Mesodermal cell (in vitro differentiated cells): ENCODE data around the gene MBOAT1.

Source experiments
- H3K27ac ChIP-seq: 2 replicates; pipeline ENCODE4 v1.7.0; 2013; ENCODE audit warnings: mild to moderate bottlenecking, low read depth, low read length, moderate library complexity; ENCODE audit not compliant: severe bottlenecking
- H3K36me3 ChIP-seq: 2 replicates; pipeline ENCODE4 v1.7.1; 2013; ENCODE audit warnings: mild to moderate bottlenecking, low read length, moderate library complexity; ENCODE audit not compliant: control insufficient read depth, insufficient read depth
- H3K4me1 ChIP-seq: one replicate; pipeline ENCODE4 v1.7.1; 2013; ENCODE audit warnings: mild to moderate bottlenecking, low read length; ENCODE audit not compliant: insufficient read depth, control insufficient read depth, poor library complexity, severe bottlenecking
- H3K4me3 ChIP-seq: 2 replicates; pipeline ENCODE4 v1.7.0; 2013; ENCODE audit warnings: low read length, control low read depth, mild to moderate bottlenecking; ENCODE audit not compliant: insufficient read depth, poor library complexity, severe bottlenecking; ENCODE audit errors: extremely low read depth
- H3K9me3 ChIP-seq: 2 replicates; pipeline ENCODE4 v1.7.1; 2013; ENCODE audit warnings: mild to moderate bottlenecking, low read length, moderate library complexity; ENCODE audit not compliant: control insufficient read depth
- WGBS, 2 experiments: methylation state at CpG; one replicate each; pipeline ENCODE4 v1.1.5; 2013; ENCODE audit warnings: missing lambda C conversion rate in 2 of 2; ENCODE audit not compliant: insufficient coverage in 2 of 2; 5-methylcytosine and 5-hydroxymethylcytosine counted together

Gene MBOAT1

DNA sequence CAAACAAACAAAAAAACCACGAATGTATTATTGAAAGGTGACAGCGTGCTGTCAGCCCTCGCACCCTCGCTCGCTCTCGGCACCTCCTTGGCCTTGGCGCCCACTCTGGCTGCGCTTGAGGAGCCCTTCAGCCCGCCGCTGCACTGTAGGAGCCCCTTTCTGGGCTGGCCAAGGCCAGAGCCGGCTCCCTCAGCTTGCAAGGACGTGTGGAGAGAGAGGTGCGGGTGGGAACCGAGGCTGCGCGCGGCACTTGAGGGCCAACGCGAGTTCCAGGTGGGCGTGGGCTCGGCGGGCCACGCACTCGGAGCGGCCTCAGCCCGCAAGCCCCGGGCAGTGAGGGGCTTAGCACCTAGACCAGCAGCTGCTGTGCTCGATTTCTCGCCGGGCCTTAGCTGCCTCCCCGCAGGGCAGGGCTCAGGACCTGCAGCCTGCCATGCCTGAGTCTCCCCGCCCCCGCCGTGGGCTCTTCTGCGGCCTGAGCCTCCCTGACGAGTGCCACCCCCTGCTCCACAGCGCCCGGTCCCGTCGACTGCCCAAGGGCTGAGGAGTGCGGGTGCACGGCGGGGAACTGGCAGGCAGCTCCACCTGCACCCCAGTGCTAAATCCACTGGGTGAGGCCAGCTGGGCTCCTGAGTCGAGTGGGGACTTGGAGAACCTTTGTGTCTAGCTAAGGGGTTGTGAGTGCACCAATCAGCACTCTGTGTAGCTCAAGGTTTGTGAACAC, 20.9 kb upstream of the MBOAT1 start:
- no peaks in the 10 kb centered on the region for H3K4me1 ChIP-seq
- no peak overlapping the region for H3K4me3 ChIP-seq
- 94 to 96% methylated on average over 29 to 43 of the region's 44 CpGs for WGBS, 2 experiments
- no peaks in the 10 kb centered on the region for H3K36me3 ChIP-seq
- H3K27ac ChIP-seq = no peak overlapping the region
- no peaks in the 10 kb centered on the region for H3K9me3 ChIP-seq

DNA sequence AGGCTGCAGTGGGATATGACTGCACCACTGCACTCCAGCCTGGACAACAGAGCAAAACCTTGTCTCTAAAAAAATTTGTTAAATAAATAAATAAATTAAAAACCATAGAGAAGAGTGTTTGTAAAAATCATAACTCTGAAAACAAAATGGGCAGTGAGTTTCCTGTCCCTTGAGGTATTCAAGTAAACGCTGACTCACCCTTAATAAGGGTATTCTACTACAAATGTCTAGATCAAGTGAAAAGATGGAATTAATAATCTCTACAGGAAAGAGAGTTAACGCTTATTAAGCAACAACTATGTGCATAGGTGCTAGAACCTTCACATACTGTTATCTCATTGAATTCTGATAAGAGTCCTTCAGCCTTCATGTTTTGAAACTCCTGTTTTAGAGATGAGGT, 19.9 kb upstream of the MBOAT1 start:
- Histone ChIP-seq H3K4me3 (no peak overlapping the region), H3K27ac (no peak overlapping the region), H3K36me3 (no peaks in the 10 kb centered on the region), H3K4me1 (no peaks in the 10 kb centered on the region), H3K9me3 (no peaks in the 10 kb centered on the region)
- WGBS, 2 experiments = no CpG with 5 or more reads among the region's 2 CpGs

- Histone ChIP-seq H3K36me3 (no peaks in the 10 kb centered on the region), H3K9me3 (no peaks in the 10 kb centered on the region)
- 100% methylated on average over 2 to 3 of the region's 4 CpGs for WGBS, 2 experiments
Measured at GRCh38 chr6:20230401-20231119, 18.3 kb upstream of the MBOAT1 start.

GRCh38 chr6:20229881-20230280, 17.6 kb upstream of the MBOAT1 start:
- Histone ChIP-seq H3K27ac (no peak overlapping the region), H3K4me1 (no peaks in the 10 kb centered on the region), H3K36me3 (no peaks in the 10 kb centered on the region), H3K4me3 (no peak overlapping the region), H3K9me3 (no peaks in the 10 kb centered on the region)
- 93 to 100% methylated on average over 2 to 3 of the region's 4 CpGs for WGBS, 2 experiments

More at GRCh38 chr6:20230401-20231119, 18.3 kb upstream of the MBOAT1 start:
- no peak overlapping the region for H3K4me3 ChIP-seq
- H3K27ac ChIP-seq = no peak overlapping the region
- no peaks in the 10 kb centered on the region for H3K4me1 ChIP-seq

DNA sequence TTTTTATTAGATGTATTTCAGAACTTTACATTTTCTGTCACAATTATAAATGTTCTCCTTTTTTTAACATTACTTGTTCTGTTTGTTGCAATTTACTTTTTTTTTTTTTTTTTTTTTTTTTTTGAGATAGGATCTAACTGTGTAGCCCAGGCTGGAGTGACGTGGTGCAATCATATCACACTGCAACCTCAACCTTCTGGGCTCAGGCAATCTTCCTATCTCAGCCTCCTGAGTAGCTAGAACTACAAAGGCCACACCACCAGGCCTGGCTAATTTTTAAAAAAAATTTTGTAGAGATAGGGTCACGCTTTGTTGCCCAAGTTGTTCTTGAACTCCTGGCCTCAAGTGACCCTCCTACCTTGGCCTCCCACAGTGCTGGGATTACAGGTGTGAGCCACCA, 15.1 kb upstream of the MBOAT1 start:
- H3K9me3 ChIP-seq = no peaks in the 10 kb centered on the region
- no peak overlapping the region for H3K4me3 ChIP-seq
- no peaks in the 10 kb centered on the region for H3K4me1 ChIP-seq
- no peaks in the 10 kb centered on the region for H3K36me3 ChIP-seq
- WGBS, 2 experiments = 100% methylated on average over 1 of the region's 2 CpGs; no CpG with 5 or more reads in 1 of the 2 experiments
- H3K27ac ChIP-seq = no peak overlapping the region

GRCh38 chr6:20223141-20223540, 10.9 kb upstream of the MBOAT1 start:
- no peak overlapping the region for H3K4me3 ChIP-seq
- no peak overlapping the region for H3K27ac ChIP-seq
- no peaks in the 10 kb centered on the region for H3K4me1 ChIP-seq
- H3K9me3 ChIP-seq = no peaks in the 10 kb centered on the region
- no peaks in the 10 kb centered on the region for H3K36me3 ChIP-seq
- WGBS, 2 experiments = 88% methylated on average over 1 of the region's 1 CpG; no CpG with 5 or more reads in 1 of the 2 experiments

DNA sequence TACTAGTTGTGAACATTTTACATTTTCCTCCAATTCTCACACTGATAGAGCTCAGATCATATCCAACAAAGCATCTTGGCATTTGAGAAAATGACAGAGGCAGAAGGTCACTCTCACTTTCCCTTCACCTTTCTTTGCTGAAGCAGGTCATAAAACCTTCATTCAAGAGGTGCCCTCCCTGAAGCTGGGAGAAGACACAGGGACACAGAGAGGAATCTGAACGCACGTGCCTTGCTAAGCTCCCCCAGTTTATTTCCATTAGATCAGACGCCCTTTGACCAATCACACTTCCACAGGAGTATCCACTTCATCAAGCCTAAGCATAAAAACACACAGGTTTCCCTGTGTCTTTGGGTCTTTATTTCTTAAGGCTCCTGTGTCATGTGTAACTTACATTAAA, 9.2 kb upstream of the MBOAT1 start:
- no peak overlapping the region for H3K4me3 ChIP-seq
- H3K36me3 ChIP-seq = no peaks in the 10 kb centered on the region
- no peaks in the 10 kb centered on the region for H3K4me1 ChIP-seq
- H3K27ac ChIP-seq = no peak overlapping the region
- H3K9me3 ChIP-seq = no peaks in the 10 kb centered on the region
- WGBS, 2 experiments = 58 to 80% methylated on average over 1 to 2 of the region's 3 CpGs

DNA sequence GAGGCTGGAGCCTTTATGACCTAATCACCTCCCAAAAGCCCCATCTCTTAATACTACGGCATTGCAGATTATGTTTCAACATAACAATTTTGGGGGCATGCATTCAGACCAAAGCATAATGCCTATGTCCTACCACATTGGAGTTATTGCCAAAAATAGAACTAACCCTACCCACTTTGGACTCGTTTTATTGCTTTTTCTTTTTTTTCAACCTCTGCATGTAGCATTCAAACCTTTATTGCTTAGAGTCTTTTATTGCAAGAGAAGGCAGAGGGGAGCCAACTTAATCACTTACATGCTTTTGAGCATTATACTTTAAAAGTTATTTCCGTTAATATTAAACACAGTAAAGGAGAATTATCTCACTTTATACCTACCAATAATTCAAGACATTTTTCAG, 8.1 kb upstream of the MBOAT1 start:
- Histone ChIP-seq H3K36me3 (no peaks in the 10 kb centered on the region), H3K27ac (no peak overlapping the region), H3K4me1 (no peaks in the 10 kb centered on the region), H3K9me3 (no peaks in the 10 kb centered on the region), H3K4me3 (no peak overlapping the region)
- 74 to 100% methylated on average over 2 of the region's 3 CpGs for WGBS, 2 experiments

- Histone ChIP-seq H3K9me3 (no peaks in the 10 kb centered on the region), H3K27ac (no peak overlapping the region), H3K36me3 (no peaks in the 10 kb centered on the region), H3K4me1 (no peaks in the 10 kb centered on the region), H3K4me3 (no peak overlapping the region)
- no CpG with 5 or more reads among the region's 2 CpGs for WGBS, 2 experiments
Measured at GRCh38 chr6:20217891-20218290, 5.6 kb upstream of the MBOAT1 start.

GRCh38 chr6:20217324-20217855, 5.1 kb upstream of the MBOAT1 start:
- WGBS, 2 experiments = 88 to 90% methylated on average over 1 of the region's 5 CpGs

DNA sequence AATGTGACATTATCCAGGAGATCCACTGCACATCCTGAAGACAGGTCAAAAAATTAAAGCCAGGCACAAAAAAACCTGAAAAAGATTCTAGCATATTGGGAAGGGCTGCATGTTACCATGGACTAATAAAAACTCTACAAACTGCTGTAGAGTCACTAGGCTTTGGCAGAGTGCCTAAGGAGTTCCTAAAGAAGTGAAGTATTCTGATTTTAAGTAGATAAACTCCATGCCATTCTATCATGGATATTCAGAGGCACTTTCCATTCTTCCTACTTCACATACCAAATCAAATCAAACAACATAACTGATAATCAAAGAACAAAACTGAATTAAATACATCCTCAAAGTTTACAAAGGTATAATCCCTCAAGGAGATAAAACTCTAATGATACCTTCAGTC, 3.0 kb upstream of the MBOAT1 start:
- H3K36me3 ChIP-seq = no peaks in the 10 kb centered on the region
- no peak overlapping the region for H3K27ac ChIP-seq
- H3K4me3 ChIP-seq = no peak overlapping the region
- no peaks in the 10 kb centered on the region for H3K4me1 ChIP-seq
- H3K9me3 ChIP-seq = no peaks in the 10 kb centered on the region

More at GRCh38 chr6:20217324-20217855, 5.1 kb upstream of the MBOAT1 start:
- no peaks in the 10 kb centered on the region for H3K36me3 ChIP-seq
- no peak overlapping the region for H3K27ac ChIP-seq
- H3K4me3 ChIP-seq = no peak overlapping the region
- H3K4me1 ChIP-seq = no peaks in the 10 kb centered on the region
- no peaks in the 10 kb centered on the region for H3K9me3 ChIP-seq
